Measurements from ENCODE around the gene MYH11. TPM values are rescaled to one million over a fixed set of nuclear protein-coding genes. Genes with fewer than 3 reads are reported as not detected.

The MYH11 gene
- total RNA-seq, 1 donor from 2014 or later = 0.07 TPM

- Mint-ChIP-seq H3K4me3 (no peak overlapping the region), H3K4me1 (peaks cover 14% of the 10 kb centered on the region), H3K27ac (no peak overlapping the region), H3K9me3 (no peaks in the 10 kb centered on the region), H3K36me3 (peaks cover 4% of the 10 kb centered on the region), H3K27me3 (ENCODE audit: insufficient read depth, low read depth) (peaks cover 3% of the 10 kb centered on the region)
- Histone ChIP-seq H3K4me2 (no peak overlapping the region), H2AFZ (replicated peaks) (no peak overlapping the region), H3K79me2 (ENCODE audit: low read depth) (peaks cover 86% of the 10 kb centered on the region), H3K9me3 (ENCODE audit: low read depth) (no peaks in the 10 kb centered on the region), H3K4me1 (no peaks in the 10 kb centered on the region), H3K27ac (no peak overlapping the region), H3K4me3 (no peak overlapping the region), H3K36me3 (no peaks in the 10 kb centered on the region), H3F3A (ENCODE audit: low read depth) (peaks cover 12% of the 10 kb centered on the region), H4K20me1 (ENCODE audit: low read depth) (peaks cover 42% of the 10 kb centered on the region), H3K27me3 (no peaks in the 10 kb centered on the region), H3K9ac (no peak overlapping the region)
- no peak for TF ChIP-seq CTCF (IDR thresholded peaks at IDR 0.05)
- TF ChIP-seq EZH2phosphoT487 (IDR thresholded peaks at IDR 0.05) = no peak
- TF ChIP-seq EZH2 (IDR thresholded peaks at IDR 0.05) = no peak
- no peak for DNase-seq (ENCODE audit: low spot score)
These were observed 202.2 kb downstream of the MYH11 start for GRCh38 chr16:15654591-15654990.

GRCh38 chr16:15653227-15653626 is 203.6 kb downstream of the MYH11 start:
- Histone ChIP-seq H3K36me3 (no peaks in the 10 kb centered on the region), H3K4me2 (no peak overlapping the region), H3K4me1 (no peaks in the 10 kb centered on the region), H3K27me3 (no peaks in the 10 kb centered on the region), H3F3A (ENCODE audit: low read depth) (peaks cover 21% of the 10 kb centered on the region), H3K27ac (no peak overlapping the region), H3K79me2 (ENCODE audit: low read depth) (peaks cover 75% of the 10 kb centered on the region), H3K9ac (no peak overlapping the region), H3K9me3 (ENCODE audit: low read depth) (no peaks in the 10 kb centered on the region), H2AFZ (replicated peaks) (no peak overlapping the region), H3K4me3 (no peak overlapping the region), H4K20me1 (ENCODE audit: low read depth) (peaks cover 40% of the 10 kb centered on the region)
- Mint-ChIP-seq H3K4me1 (peaks cover 16% of the 10 kb centered on the region), H3K27me3 (ENCODE audit: insufficient read depth, low read depth) (peaks cover 6% of the 10 kb centered on the region), H3K4me3 (peak overlapping the region; percentile 60), H3K27ac (no peak overlapping the region), H3K9me3 (no peaks in the 10 kb centered on the region), H3K36me3 (peaks cover 4% of the 10 kb centered on the region)
- TF ChIP-seq CTCF (IDR thresholded peaks at IDR 0.05) (no peak), EZH2phosphoT487 (IDR thresholded peaks at IDR 0.05) (no peak), EZH2 (IDR thresholded peaks at IDR 0.05) (no peak)
- no peak for DNase-seq (ENCODE audit: low spot score)

Small RNA genes lying within 50 kb of the gene (small RNA-seq; reads per million reads assigned to genes)
- not detected for gene RNU6-213P

Other genes with a start within 250 kb of the MYH11 start
- gene MARF1, start 213.9 kb downstream of the MYH11 start, total RNA-seq (ENCODE audit: low replicate concordance) = 11.9 and 13.4 TPM in 2 replicates
- gene NDE1, start 206.8 kb downstream of the MYH11 start, total RNA-seq (ENCODE audit: low replicate concordance) = 85.3 and 88.1 TPM in 2 replicates
- gene CEP20, start 31.6 kb upstream of the MYH11 start, total RNA-seq (ENCODE audit: low replicate concordance) = 50.5 and 101 TPM in 2 replicates
- gene ABCC1, start 92.6 kb upstream of the MYH11 start, total RNA-seq (ENCODE audit: low replicate concordance) = 17.5 and 26.7 TPM in 2 replicates

Data from neural progenitor cell (in vitro differentiated cells).